Measurements from ENCODE around the gene DLGAP1.

The DLGAP1 gene

GRCh38 chr18:4020026-4020425 is 435.1 kb downstream of the DLGAP1 start:
- H3K36me3 ChIP-seq (ENCODE audit: low read depth): no peaks in the 10 kb centered on the region
- no peaks in the 10 kb centered on the region for H3K4me1 ChIP-seq (ENCODE audit: insufficient read depth, poor library complexity, severe bottlenecking)
- H3K27ac ChIP-seq (ENCODE audit: poor library complexity, severe bottlenecking): no peak overlapping the region
- H3K27me3 ChIP-seq (ENCODE audit: insufficient read depth, poor library complexity, severe bottlenecking): no peaks in the 10 kb centered on the region
- H3K9me3 ChIP-seq (ENCODE audit: severe bottlenecking): no peaks in the 10 kb centered on the region
- ATAC-seq (ENCODE audit: low read depth) (no peak), DNase-seq (ENCODE audit: low spot score) (no peak)
- H3K4me3 ChIP-seq (ENCODE audit: severe bottlenecking): no peak overlapping the region
- no peak for TF ChIP-seq CTCF (IDR thresholded peaks at IDR 0.05; ENCODE audit: poor library complexity, severe bottlenecking)

GRCh38 chr18:4017480-4017879 is 437.6 kb downstream of the DLGAP1 start:
- H3K27me3 ChIP-seq (ENCODE audit: insufficient read depth, poor library complexity, severe bottlenecking): no peaks in the 10 kb centered on the region
- no peaks in the 10 kb centered on the region for H3K36me3 ChIP-seq (ENCODE audit: low read depth)
- ATAC-seq (ENCODE audit: low read depth) (peak; percentile 66; the same call in 1 of the 3 replicates), DNase-seq (ENCODE audit: low spot score) (no peak)
- H3K4me3 ChIP-seq (ENCODE audit: severe bottlenecking): no peak overlapping the region
- peak; percentile 41 for TF ChIP-seq CTCF (IDR thresholded peaks at IDR 0.05; ENCODE audit: poor library complexity, severe bottlenecking)
- no peaks in the 10 kb centered on the region for H3K4me1 ChIP-seq (ENCODE audit: insufficient read depth, poor library complexity, severe bottlenecking)
- no peak overlapping the region for H3K27ac ChIP-seq (ENCODE audit: poor library complexity, severe bottlenecking)
- H3K9me3 ChIP-seq (ENCODE audit: severe bottlenecking): no peaks in the 10 kb centered on the region

- no peaks in the 10 kb centered on the region for H3K4me1 ChIP-seq (ENCODE audit: insufficient read depth, poor library complexity, severe bottlenecking)
- no peak overlapping the region for H3K4me3 ChIP-seq (ENCODE audit: severe bottlenecking)
- H3K27ac ChIP-seq (ENCODE audit: poor library complexity, severe bottlenecking): no peak overlapping the region
- no peak for ATAC-seq (ENCODE audit: low read depth)
- no peaks in the 10 kb centered on the region for H3K27me3 ChIP-seq (ENCODE audit: insufficient read depth, poor library complexity, severe bottlenecking)
- H3K36me3 ChIP-seq (ENCODE audit: low read depth): no peaks in the 10 kb centered on the region
- no peak for TF ChIP-seq CTCF (IDR thresholded peaks at IDR 0.05; ENCODE audit: poor library complexity, severe bottlenecking)
- no peak for DNase-seq (ENCODE audit: low spot score)
- H3K9me3 ChIP-seq (ENCODE audit: severe bottlenecking): no peaks in the 10 kb centered on the region
Observed at GRCh38 chr18:4016391-4017049, 438.6 kb downstream of the DLGAP1 start.

- Histone ChIP-seq H3K4me1 (ENCODE audit: insufficient read depth, poor library complexity, severe bottlenecking) (peaks cover 7% of the 10 kb centered on the region), H3K27ac (ENCODE audit: poor library complexity, severe bottlenecking) (no peak overlapping the region), H3K4me3 (ENCODE audit: severe bottlenecking) (no peak overlapping the region), H3K27me3 (ENCODE audit: insufficient read depth, poor library complexity, severe bottlenecking) (no peaks in the 10 kb centered on the region), H3K36me3 (ENCODE audit: low read depth) (no peaks in the 10 kb centered on the region), H3K9me3 (ENCODE audit: severe bottlenecking) (no peaks in the 10 kb centered on the region)
- no peak for TF ChIP-seq CTCF (IDR thresholded peaks at IDR 0.05; ENCODE audit: poor library complexity, severe bottlenecking)
- DNase-seq (ENCODE audit: low spot score): no peak
- no peak for ATAC-seq (ENCODE audit: low read depth)
Observed at GRCh38 chr18:4007846-4008245, 447.3 kb downstream of the DLGAP1 start.

- DNase-seq (ENCODE audit: low spot score) (no peak), ATAC-seq (ENCODE audit: low read depth) (peak; percentile 64)
- Histone ChIP-seq H3K27me3 (ENCODE audit: insufficient read depth, poor library complexity, severe bottlenecking) (no peaks in the 10 kb centered on the region), H3K27ac (ENCODE audit: poor library complexity, severe bottlenecking) (no peak overlapping the region), H3K4me1 (ENCODE audit: insufficient read depth, poor library complexity, severe bottlenecking) (peaks cover 7% of the 10 kb centered on the region), H3K9me3 (ENCODE audit: severe bottlenecking) (no peaks in the 10 kb centered on the region), H3K4me3 (ENCODE audit: severe bottlenecking) (no peak overlapping the region), H3K36me3 (ENCODE audit: low read depth) (no peaks in the 10 kb centered on the region)
- no peak for TF ChIP-seq CTCF (IDR thresholded peaks at IDR 0.05; ENCODE audit: poor library complexity, severe bottlenecking)
Observed at GRCh38 chr18:4004183-4004829, 450.8 kb downstream of the DLGAP1 start.

Measured in RWPE2 (cell line).